ENCODE results near the gene NPM1.

NPM1 gene

GRCh38 chr5:171428809-171429542, 41.3 kb downstream of the NPM1 start:
- Histone ChIP-seq H3K27me3 (ENCODE audit: control insufficient read depth in 1 of 2, insufficient read depth in 2 of 2, low read length in 2 of 2) (no peaks in the 10 kb centered on the region), H3K9me3 (ENCODE audit: control insufficient read depth in 2 of 2, low read length in 2 of 2) (no peaks in the 10 kb centered on the region), H3K4me1 (ENCODE audit: control insufficient read depth, insufficient read depth, low read length) (no peaks in the 10 kb centered on the region), H3K9ac (ENCODE audit: low read length in 2 of 2) (no peak overlapping the region), H3K36me3 (ENCODE audit: control insufficient read depth in 2 of 2, insufficient read depth in 2 of 2, low read length in 2 of 2) (no peaks in the 10 kb centered on the region), H3K4me3 (ENCODE audit: low read length in 2 of 2) (no peak overlapping the region), H3K27ac (ENCODE audit: low read length) (no peak overlapping the region)

- H3K27ac ChIP-seq (ENCODE audit: low read length), result no peak overlapping the region
- H3K36me3 ChIP-seq (ENCODE audit: control insufficient read depth in 2 of 2, insufficient read depth in 2 of 2, low read length in 2 of 2), result no peaks in the 10 kb centered on the region
- no peak overlapping the region for H3K4me3 ChIP-seq (ENCODE audit: low read length in 2 of 2)
- H3K4me1 ChIP-seq (ENCODE audit: control insufficient read depth, insufficient read depth, low read length), result no peaks in the 10 kb centered on the region
- no peak overlapping the region for H3K9ac ChIP-seq (ENCODE audit: low read length in 2 of 2)
- no peaks in the 10 kb centered on the region for H3K27me3 ChIP-seq (ENCODE audit: control insufficient read depth in 1 of 2, insufficient read depth in 2 of 2, low read length in 2 of 2)
- no peaks in the 10 kb centered on the region for H3K9me3 ChIP-seq (ENCODE audit: control insufficient read depth in 2 of 2, low read length in 2 of 2)
These were observed 41.9 kb downstream of the NPM1 start for GRCh38 chr5:171429543-171429910.

GRCh38 chr5:171431251-171431777, 43.7 kb downstream of the NPM1 start:
- Histone ChIP-seq H3K27ac (ENCODE audit: low read length) (no peak overlapping the region), H3K9me3 (ENCODE audit: control insufficient read depth in 2 of 2, low read length in 2 of 2) (no peaks in the 10 kb centered on the region), H3K9ac (ENCODE audit: low read length in 2 of 2) (no peak overlapping the region), H3K4me3 (ENCODE audit: low read length in 2 of 2) (no peak overlapping the region), H3K4me1 (ENCODE audit: control insufficient read depth, insufficient read depth, low read length) (no peaks in the 10 kb centered on the region), H3K36me3 (ENCODE audit: control insufficient read depth in 2 of 2, insufficient read depth in 2 of 2, low read length in 2 of 2) (no peaks in the 10 kb centered on the region), H3K27me3 (ENCODE audit: control insufficient read depth in 1 of 2, insufficient read depth in 2 of 2, low read length in 2 of 2) (no peaks in the 10 kb centered on the region)

GRCh38 chr5:171432076-171432475, 44.4 kb downstream of the NPM1 start:
- H3K9ac ChIP-seq (ENCODE audit: low read length in 2 of 2), result no peak overlapping the region
- no peaks in the 10 kb centered on the region for H3K36me3 ChIP-seq (ENCODE audit: control insufficient read depth in 2 of 2, insufficient read depth in 2 of 2, low read length in 2 of 2)
- no peak overlapping the region for H3K4me3 ChIP-seq (ENCODE audit: low read length in 2 of 2)
- H3K9me3 ChIP-seq (ENCODE audit: control insufficient read depth in 2 of 2, low read length in 2 of 2), result no peaks in the 10 kb centered on the region
- H3K27me3 ChIP-seq (ENCODE audit: control insufficient read depth in 1 of 2, insufficient read depth in 2 of 2, low read length in 2 of 2), result no peaks in the 10 kb centered on the region
- no peaks in the 10 kb centered on the region for H3K4me1 ChIP-seq (ENCODE audit: control insufficient read depth, insufficient read depth, low read length)
- H3K27ac ChIP-seq (ENCODE audit: low read length), result no peak overlapping the region

- Histone ChIP-seq H3K36me3 (ENCODE audit: control insufficient read depth in 2 of 2, insufficient read depth in 2 of 2, low read length in 2 of 2) (no peaks in the 10 kb centered on the region), H3K9me3 (ENCODE audit: control insufficient read depth in 2 of 2, low read length in 2 of 2) (no peaks in the 10 kb centered on the region), H3K27me3 (ENCODE audit: control insufficient read depth in 1 of 2, insufficient read depth in 2 of 2, low read length in 2 of 2) (no peaks in the 10 kb centered on the region), H3K9ac (ENCODE audit: low read length in 2 of 2) (no peak overlapping the region), H3K4me3 (ENCODE audit: low read length in 2 of 2) (no peak overlapping the region), H3K27ac (ENCODE audit: low read length) (no peak overlapping the region), H3K4me1 (ENCODE audit: control insufficient read depth, insufficient read depth, low read length) (no peaks in the 10 kb centered on the region)
These were observed 45.1 kb downstream of the NPM1 start for GRCh38 chr5:171432583-171433351.

- Histone ChIP-seq H3K36me3 (ENCODE audit: control insufficient read depth in 2 of 2, insufficient read depth in 2 of 2, low read length in 2 of 2) (no peaks in the 10 kb centered on the region), H3K4me1 (ENCODE audit: control insufficient read depth, insufficient read depth, low read length) (no peaks in the 10 kb centered on the region), H3K27ac (ENCODE audit: low read length) (no peak overlapping the region), H3K9me3 (ENCODE audit: control insufficient read depth in 2 of 2, low read length in 2 of 2) (no peaks in the 10 kb centered on the region), H3K4me3 (ENCODE audit: low read length in 2 of 2) (no peak overlapping the region), H3K9ac (ENCODE audit: low read length in 2 of 2) (no peak overlapping the region), H3K27me3 (ENCODE audit: control insufficient read depth in 1 of 2, insufficient read depth in 2 of 2, low read length in 2 of 2) (no peaks in the 10 kb centered on the region)
These were observed 45.7 kb downstream of the NPM1 start for GRCh38 chr5:171433352-171433698.

- no peaks in the 10 kb centered on the region for H3K4me1 ChIP-seq (ENCODE audit: control insufficient read depth, insufficient read depth, low read length)
- no peaks in the 10 kb centered on the region for H3K27me3 ChIP-seq (ENCODE audit: control insufficient read depth in 1 of 2, insufficient read depth in 2 of 2, low read length in 2 of 2)
- H3K27ac ChIP-seq (ENCODE audit: low read length), result no peak overlapping the region
- H3K4me3 ChIP-seq (ENCODE audit: low read length in 2 of 2), result no peak overlapping the region
- H3K36me3 ChIP-seq (ENCODE audit: control insufficient read depth in 2 of 2, insufficient read depth in 2 of 2, low read length in 2 of 2), result no peaks in the 10 kb centered on the region
- H3K9me3 ChIP-seq (ENCODE audit: control insufficient read depth in 2 of 2, low read length in 2 of 2), result no peaks in the 10 kb centered on the region
- no peak overlapping the region for H3K9ac ChIP-seq (ENCODE audit: low read length in 2 of 2)
These were observed 46.5 kb downstream of the NPM1 start for GRCh38 chr5:171433982-171434676.

GRCh38 chr5:171434874-171435273, 47.2 kb downstream of the NPM1 start:
- no peaks in the 10 kb centered on the region for H3K9me3 ChIP-seq (ENCODE audit: control insufficient read depth in 2 of 2, low read length in 2 of 2)
- H3K36me3 ChIP-seq (ENCODE audit: control insufficient read depth in 2 of 2, insufficient read depth in 2 of 2, low read length in 2 of 2), result no peaks in the 10 kb centered on the region
- H3K4me3 ChIP-seq (ENCODE audit: low read length in 2 of 2), result no peak overlapping the region
- H3K4me1 ChIP-seq (ENCODE audit: control insufficient read depth, insufficient read depth, low read length), result no peaks in the 10 kb centered on the region
- H3K9ac ChIP-seq (ENCODE audit: low read length in 2 of 2), result no peak overlapping the region
- no peak overlapping the region for H3K27ac ChIP-seq (ENCODE audit: low read length)
- H3K27me3 ChIP-seq (ENCODE audit: control insufficient read depth in 1 of 2, insufficient read depth in 2 of 2, low read length in 2 of 2), result no peaks in the 10 kb centered on the region

GRCh38 chr5:171435908-171436307, 48.3 kb downstream of the NPM1 start:
- no peaks in the 10 kb centered on the region for H3K4me1 ChIP-seq (ENCODE audit: control insufficient read depth, insufficient read depth, low read length)
- H3K9ac ChIP-seq (ENCODE audit: low read length in 2 of 2), result no peak overlapping the region

GRCh38 chr5:171436804-171437285, 49.2 kb downstream of the NPM1 start:
- Histone ChIP-seq H3K4me3 (ENCODE audit: low read length in 2 of 2) (no peak overlapping the region), H3K36me3 (ENCODE audit: control insufficient read depth in 2 of 2, insufficient read depth in 2 of 2, low read length in 2 of 2) (no peaks in the 10 kb centered on the region), H3K9ac (ENCODE audit: low read length in 2 of 2) (no peak overlapping the region), H3K9me3 (ENCODE audit: control insufficient read depth in 2 of 2, low read length in 2 of 2) (no peaks in the 10 kb centered on the region), H3K27me3 (ENCODE audit: control insufficient read depth in 1 of 2, insufficient read depth in 2 of 2, low read length in 2 of 2) (no peaks in the 10 kb centered on the region), H3K27ac (ENCODE audit: low read length) (no peak overlapping the region), H3K4me1 (ENCODE audit: control insufficient read depth, insufficient read depth, low read length) (no peaks in the 10 kb centered on the region)

More at GRCh38 chr5:171435908-171436307, 48.3 kb downstream of the NPM1 start:
- H3K27me3 ChIP-seq (ENCODE audit: control insufficient read depth in 1 of 2, insufficient read depth in 2 of 2, low read length in 2 of 2), result no peaks in the 10 kb centered on the region
- H3K4me3 ChIP-seq (ENCODE audit: low read length in 2 of 2), result no peak overlapping the region
- no peak overlapping the region for H3K27ac ChIP-seq (ENCODE audit: low read length)
- H3K36me3 ChIP-seq (ENCODE audit: control insufficient read depth in 2 of 2, insufficient read depth in 2 of 2, low read length in 2 of 2), result no peaks in the 10 kb centered on the region
- H3K9me3 ChIP-seq (ENCODE audit: control insufficient read depth in 2 of 2, low read length in 2 of 2), result no peaks in the 10 kb centered on the region
